HFF-Myc (cell line): ENCODE results near the gene SCN10A.

ENCODE experiments used
- DNase-seq: peaks from one replicate; pipeline ENCODE4 v3.0.0-alpha.2; 2011; ENCODE audit warnings: low read depth; ENCODE audit errors: extremely low read depth
- H3K4me3 ChIP-seq: replicated peaks from 2 replicates; pipeline ENCODE4 v1.5.1; 2011; ENCODE audit warnings: low read depth, mild to moderate bottlenecking, control low read depth, low read length
- CTCF ChIP-seq: IDR thresholded peaks from 2 replicates; pipeline ENCODE4 v1.5.1; 2012; ENCODE audit warnings: mild to moderate bottlenecking, low read depth, low read length, control low read depth; ENCODE audit errors: missing control alignments

The SCN10A gene

GRCh38 chr3:38816026-38816425, at the start of gene SCN10A:
TSS of gene SCN10A (minus strand) at chr3:38816217. CDS start at chr3:38794010, 22,207 bp downstream.
- no peak for TF ChIP-seq CTCF
- no peak for DNase-seq
- H3K4me3 ChIP-seq, result no peak within 1 kb of the TSS

- no peak for TF ChIP-seq CTCF
Observed at GRCh38 chr3:38853011-38853410, 37.0 kb upstream of the SCN10A start.

GRCh38 chr3:38843898-38844297, 27.9 kb upstream of the SCN10A start:
- peak; percentile 48 for DNase-seq
- peak; percentile 50 for TF ChIP-seq CTCF
- H3K4me3 ChIP-seq, result no peak overlapping the region

More at GRCh38 chr3:38853011-38853410, 37.0 kb upstream of the SCN10A start:
- H3K4me3 ChIP-seq, result no peak overlapping the region
- DNase-seq, result no peak

GRCh38 chr3:38842266-38842965, 26.4 kb upstream of the SCN10A start:
- no peak overlapping the region for H3K4me3 ChIP-seq
- no peak for DNase-seq
- no peak for TF ChIP-seq CTCF

- no peak for TF ChIP-seq CTCF
- H3K4me3 ChIP-seq, result no peak overlapping the region
- no peak for DNase-seq
Observed at GRCh38 chr3:38840987-38841386, 25.0 kb upstream of the SCN10A start.

- TF ChIP-seq CTCF, result no peak
- no peak overlapping the region for H3K4me3 ChIP-seq
- DNase-seq, result no peak
Observed at GRCh38 chr3:38837358-38837757, 21.3 kb upstream of the SCN10A start.

GRCh38 chr3:38836561-38836960, 20.5 kb upstream of the SCN10A start:
- no peak overlapping the region for H3K4me3 ChIP-seq
- DNase-seq, result no peak
- TF ChIP-seq CTCF, result no peak
